Stimulated activated naive CD8-positive, alpha-beta T cell treated with anti-CD3 and anti-CD28 coated beads, Interleukin-15, amount 100 ng/mL, for 72 hours (primary cell): ENCODE data around the gene CCNY.

Experiments used
- ATAC-seq: fragments of 150-1000 bp; cut with Tn5 transposase; 2 replicates; pipeline ENCODE4 v1.10.0; 2021; ENCODE audit warnings: mild to moderate bottlenecking, moderate library complexity
- DNase-seq, 2 donors: peaks; one replicate each; pipeline ENCODE4 v3.0.0; 2021 to 2022
- H3K27ac Mint-ChIP-seq, 2 donors: one replicate each; pipeline ENCODE4 v1.8.0; 2022; ENCODE audit warnings: mild to moderate bottlenecking in 2 of 2, mixed read lengths in 2 of 2, moderate library complexity in 2 of 2
- H3K27me3 Mint-ChIP-seq: one replicate; pipeline ENCODE4 v1.8.0; 2022; ENCODE audit warnings: mixed read lengths
- H3K4me1 Mint-ChIP-seq: one replicate; pipeline ENCODE4 v1.8.0; 2022; ENCODE audit warnings: mild to moderate bottlenecking, mixed read lengths
- H3K4me3 Mint-ChIP-seq, 2 donors: one replicate each; pipeline ENCODE4 v1.8.0; 2022; ENCODE audit warnings: mild to moderate bottlenecking in 2 of 2, mixed read lengths in 2 of 2, moderate library complexity in 1 of 2
- H3K9me3 Mint-ChIP-seq, 2 donors: one replicate each; pipeline ENCODE4 v1.8.0; 2022; ENCODE audit warnings: mixed read lengths in 2 of 2

CCNY gene

GRCh38 chr10:35326466-35327235, 9.7 kb upstream of the CCNY start:
- no peak overlapping the region for H3K4me3 Mint-ChIP-seq
- no peaks in the 10 kb centered on the region for H3K27me3 Mint-ChIP-seq
- ATAC-seq (no peak), DNase-seq (no peak)
- peaks cover 0 to 7% of the 10 kb centered on the region in 2 donors for H3K9me3 Mint-ChIP-seq
- peaks cover 30% of the 10 kb centered on the region for H3K4me1 Mint-ChIP-seq
- no peak overlapping the region for H3K27ac Mint-ChIP-seq

- ATAC-seq (peak; percentile 31), DNase-seq (no peak)
- no peaks in the 10 kb centered on the region for H3K27me3 Mint-ChIP-seq
- H3K27ac Mint-ChIP-seq = peak overlapping the region in 1 of 2 donors; percentile 12
- no peak overlapping the region for H3K4me3 Mint-ChIP-seq
- peaks cover 38% of the 10 kb centered on the region for H3K4me1 Mint-ChIP-seq
- H3K9me3 Mint-ChIP-seq = peaks cover 0 to 7% of the 10 kb centered on the region in 2 donors
Measured at GRCh38 chr10:35327790-35328403, 8.4 kb upstream of the CCNY start.

GRCh38 chr10:35328404-35329037, 7.8 kb upstream of the CCNY start:
- peak overlapping the region in 1 of 2 donors; percentile 14 for H3K4me3 Mint-ChIP-seq
- peaks cover 44% of the 10 kb centered on the region for H3K4me1 Mint-ChIP-seq
- ATAC-seq (peak; percentile 96), DNase-seq (no peak)
- H3K27me3 Mint-ChIP-seq = no peaks in the 10 kb centered on the region
- H3K9me3 Mint-ChIP-seq = peaks cover 0 to 2% of the 10 kb centered on the region in 2 donors
- peak overlapping the region; percentile 12 to 13 for H3K27ac Mint-ChIP-seq

GRCh38 chr10:35329520-35329919, 6.8 kb upstream of the CCNY start:
- Mint-ChIP-seq H3K4me3 (no peak overlapping the region), H3K27ac (peak overlapping the region in 1 of 2 donors; percentile 45), H3K27me3 (no peaks in the 10 kb centered on the region), H3K4me1 (peaks cover 54% of the 10 kb centered on the region), H3K9me3 (no peaks in the 10 kb centered on the region)
- ATAC-seq (no peak), DNase-seq (no peak)

- H3K4me3 Mint-ChIP-seq = no peak overlapping the region
- H3K9me3 Mint-ChIP-seq = no peaks in the 10 kb centered on the region
- peaks cover 66% of the 10 kb centered on the region for H3K4me1 Mint-ChIP-seq
- DNase-seq (no peak), ATAC-seq (no peak)
- H3K27me3 Mint-ChIP-seq = no peaks in the 10 kb centered on the region
- no peak overlapping the region for H3K27ac Mint-ChIP-seq
Measured at GRCh38 chr10:35331894-35332640, 4.2 kb upstream of the CCNY start.

GRCh38 chr10:35334297-35334696, 2.0 kb upstream of the CCNY start:
- no peaks in the 10 kb centered on the region for H3K27me3 Mint-ChIP-seq
- H3K4me3 Mint-ChIP-seq = peak overlapping the region; percentile 38 to 96
- no peak overlapping the region for H3K27ac Mint-ChIP-seq
- peaks cover 67% of the 10 kb centered on the region for H3K4me1 Mint-ChIP-seq
- DNase-seq = no peak
- ATAC-seq = no peak
- H3K9me3 Mint-ChIP-seq = no peaks in the 10 kb centered on the region

GRCh38 chr10:35335133-35336083, 901 bp upstream of the CCNY start:
- no peaks in the 10 kb centered on the region for H3K9me3 Mint-ChIP-seq
- H3K27ac Mint-ChIP-seq = peak overlapping the region; percentile 98 to 99
- no peaks in the 10 kb centered on the region for H3K27me3 Mint-ChIP-seq
- H3K4me1 Mint-ChIP-seq = peaks cover 67% of the 10 kb centered on the region
- DNase-seq (no peak), ATAC-seq (peak; percentile 5)
- peak overlapping the region; percentile 96 to 97 for H3K4me3 Mint-ChIP-seq

- peaks cover 76% of the 10 kb centered on the region for H3K4me1 Mint-ChIP-seq
- no peaks in the 10 kb centered on the region for H3K27me3 Mint-ChIP-seq
- H3K4me3 Mint-ChIP-seq = peak overlapping the region; percentile 86 to 87
- H3K27ac Mint-ChIP-seq = peak overlapping the region; percentile 87 to 89
- peak; percentile 27 for ATAC-seq
- no peaks in the 10 kb centered on the region for H3K9me3 Mint-ChIP-seq
- DNase-seq = peak; percentile 42 to 44
Measured at GRCh38 chr10:35336921-35337823, 863 bp downstream of the CCNY start.

GRCh38 chr10:35339942-35340341, 3.6 kb downstream of the CCNY start:
- Mint-ChIP-seq H3K9me3 (no peaks in the 10 kb centered on the region), H3K4me1 (peaks cover 76% of the 10 kb centered on the region), H3K27ac (peak overlapping the region; percentile 42 to 83), H3K4me3 (peak overlapping the region; percentile 40 to 87), H3K27me3 (no peaks in the 10 kb centered on the region)
- peak in 1 of 2 donors; percentile 13 for DNase-seq
- peak; percentile 70 for ATAC-seq

- Mint-ChIP-seq H3K9me3 (no peaks in the 10 kb centered on the region), H3K27me3 (no peaks in the 10 kb centered on the region), H3K27ac (peak overlapping the region; percentile 31 to 95), H3K4me3 (peak overlapping the region; percentile 40 to 69), H3K4me1 (peaks cover 77% of the 10 kb centered on the region)
- DNase-seq (no peak), ATAC-seq (no peak)
Measured at GRCh38 chr10:35340975-35341374, 4.7 kb downstream of the CCNY start.

GRCh38 chr10:35341521-35341920, 5.2 kb downstream of the CCNY start:
- Mint-ChIP-seq H3K27ac (peak overlapping the region in 1 of 2 donors; percentile 95), H3K27me3 (no peaks in the 10 kb centered on the region)

GRCh38 chr10:35342183-35342753, 6.0 kb downstream of the CCNY start:
- Mint-ChIP-seq H3K27ac (no peak overlapping the region), H3K9me3 (no peaks in the 10 kb centered on the region), H3K27me3 (no peaks in the 10 kb centered on the region), H3K4me1 (peaks cover 89% of the 10 kb centered on the region), H3K4me3 (peak overlapping the region; percentile 31 to 54)
- DNase-seq (no peak), ATAC-seq (no peak)

More at GRCh38 chr10:35341521-35341920, 5.2 kb downstream of the CCNY start:
- H3K9me3 Mint-ChIP-seq = no peaks in the 10 kb centered on the region
- peak in 1 of 2 donors; percentile 17 for DNase-seq
- H3K4me1 Mint-ChIP-seq = peaks cover 83% of the 10 kb centered on the region
- peak; percentile 81 for ATAC-seq
- peak overlapping the region; percentile 54 to 69 for H3K4me3 Mint-ChIP-seq

GRCh38 chr10:35343739-35344138, 7.4 kb downstream of the CCNY start:
- H3K27me3 Mint-ChIP-seq = no peaks in the 10 kb centered on the region
- H3K9me3 Mint-ChIP-seq = no peaks in the 10 kb centered on the region
- H3K4me3 Mint-ChIP-seq = peak overlapping the region in 1 of 2 donors; percentile 17
- ATAC-seq = peak; percentile 54
- DNase-seq = no peak
- H3K4me1 Mint-ChIP-seq = peaks cover 90% of the 10 kb centered on the region
- peak overlapping the region in 1 of 2 donors; percentile 27 for H3K27ac Mint-ChIP-seq
